ENCODE measurements around the gene SLC25A31. TPM values are rescaled to one million over a fixed set of nuclear protein-coding genes. Genes with fewer than 3 reads are reported as not detected.

SLC25A31 gene
- total and polyA plus RNA-seq, 2 of the 13 experiments (the other 11 are each of a cell fraction or from before 2014, with no cell fraction given): 0.04 TPM; not detected in 1

DNA sequence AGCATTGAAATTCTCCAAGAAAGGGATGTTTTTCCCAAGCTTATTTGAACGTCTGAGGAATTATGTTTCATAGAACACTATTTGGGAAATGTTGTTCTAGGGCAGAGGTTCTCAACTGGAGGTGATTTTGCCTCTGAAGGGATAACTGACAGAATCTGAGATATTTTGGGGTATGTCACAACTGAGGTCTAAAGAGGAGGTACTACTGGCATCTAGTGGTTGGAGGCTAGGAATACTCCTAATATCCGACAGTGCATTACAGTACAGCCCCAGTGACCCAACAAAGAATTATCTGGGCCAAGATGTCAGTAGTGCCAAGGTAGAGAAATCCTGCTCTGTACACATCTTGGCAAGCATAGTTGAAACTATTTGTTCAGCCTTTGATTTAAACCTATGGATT, 58.3 kb downstream of the SLC25A31 start (continued):
- TF ChIP-seq CC2D1A (CRISPR knock-in tag; IDR thresholded peaks at IDR 0.05): no peak
- TF ChIP-seq SPEN (CRISPR knock-in tag; IDR thresholded peaks at IDR 0.05; ENCODE audit: low read depth): no peak
- no peak for TF ChIP-seq ZBED4 (CRISPR knock-in tag; IDR thresholded peaks at IDR 0.05; ENCODE audit: borderline replicate concordance)
- TF ChIP-seq ZNF33B (CRISPR knock-in tag; IDR thresholded peaks at IDR 0.05): no peak
- TF ChIP-seq HMGA1 (CRISPR knock-in tag; conservative IDR thresholded peaks at IDR 0.05): no peak
- TF ChIP-seq, protein P1, sequence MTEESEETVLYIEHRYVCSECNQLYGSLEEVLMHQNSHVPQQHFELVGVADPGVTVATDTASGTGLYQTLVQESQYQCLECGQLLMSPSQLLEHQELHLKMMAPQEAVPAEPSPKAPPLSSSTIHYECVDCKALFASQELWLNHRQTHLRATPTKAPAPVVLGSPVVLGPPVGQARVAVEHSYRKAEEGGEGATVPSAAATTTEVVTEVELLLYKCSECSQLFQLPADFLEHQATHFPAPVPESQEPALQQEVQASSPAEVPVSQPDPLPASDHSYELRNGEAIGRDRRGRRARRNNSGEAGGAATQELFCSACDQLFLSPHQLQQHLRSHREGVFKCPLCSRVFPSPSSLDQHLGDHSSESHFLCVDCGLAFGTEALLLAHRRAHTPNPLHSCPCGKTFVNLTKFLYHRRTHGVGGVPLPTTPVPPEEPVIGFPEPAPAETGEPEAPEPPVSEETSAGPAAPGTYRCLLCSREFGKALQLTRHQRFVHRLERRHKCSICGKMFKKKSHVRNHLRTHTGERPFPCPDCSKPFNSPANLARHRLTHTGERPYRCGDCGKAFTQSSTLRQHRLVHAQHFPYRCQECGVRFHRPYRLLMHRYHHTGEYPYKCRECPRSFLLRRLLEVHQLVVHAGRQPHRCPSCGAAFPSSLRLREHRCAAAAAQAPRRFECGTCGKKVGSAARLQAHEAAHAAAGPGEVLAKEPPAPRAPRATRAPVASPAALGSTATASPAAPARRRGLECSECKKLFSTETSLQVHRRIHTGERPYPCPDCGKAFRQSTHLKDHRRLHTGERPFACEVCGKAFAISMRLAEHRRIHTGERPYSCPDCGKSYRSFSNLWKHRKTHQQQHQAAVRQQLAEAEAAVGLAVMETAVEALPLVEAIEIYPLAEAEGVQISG (CRISPR knock-in tag; IDR thresholded peaks at IDR 0.05): peak; percentile 94
- peak; percentile 37; the same call in 1 of the 2 replicates for TF ChIP-seq SMC3 (IDR thresholded peaks at IDR 0.05; ENCODE audit: low read length)
- no peak for TF ChIP-seq SP4 (CRISPR knock-in tag; IDR thresholded peaks at IDR 0.05)
- no peak for TF ChIP-seq NFIC (IDR thresholded peaks at IDR 0.05; ENCODE audit: low read length)
- TF ChIP-seq ZNF3 (CRISPR knock-in tag; IDR thresholded peaks at IDR 0.05): peak; percentile 83
- TF ChIP-seq, protein P2, sequence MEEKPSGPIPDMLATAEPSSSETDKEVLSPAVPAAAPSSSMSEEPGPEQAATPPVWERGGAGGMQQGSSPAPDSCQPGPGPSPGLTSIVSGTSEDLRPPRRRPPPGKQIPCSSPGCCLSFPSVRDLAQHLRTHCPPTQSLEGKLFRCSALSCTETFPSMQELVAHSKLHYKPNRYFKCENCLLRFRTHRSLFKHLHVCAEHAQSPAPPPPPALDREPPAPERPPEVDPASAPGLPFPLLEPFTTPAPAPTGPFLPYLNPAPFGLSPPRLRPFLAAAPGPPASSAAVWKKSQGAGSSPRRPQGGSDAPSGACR (CRISPR knock-in tag; IDR thresholded peaks at IDR 0.05): no peak
- no peak for TF ChIP-seq HOXD1 (CRISPR knock-in tag; IDR thresholded peaks at IDR 0.05)
- TF ChIP-seq, protein P3, sequence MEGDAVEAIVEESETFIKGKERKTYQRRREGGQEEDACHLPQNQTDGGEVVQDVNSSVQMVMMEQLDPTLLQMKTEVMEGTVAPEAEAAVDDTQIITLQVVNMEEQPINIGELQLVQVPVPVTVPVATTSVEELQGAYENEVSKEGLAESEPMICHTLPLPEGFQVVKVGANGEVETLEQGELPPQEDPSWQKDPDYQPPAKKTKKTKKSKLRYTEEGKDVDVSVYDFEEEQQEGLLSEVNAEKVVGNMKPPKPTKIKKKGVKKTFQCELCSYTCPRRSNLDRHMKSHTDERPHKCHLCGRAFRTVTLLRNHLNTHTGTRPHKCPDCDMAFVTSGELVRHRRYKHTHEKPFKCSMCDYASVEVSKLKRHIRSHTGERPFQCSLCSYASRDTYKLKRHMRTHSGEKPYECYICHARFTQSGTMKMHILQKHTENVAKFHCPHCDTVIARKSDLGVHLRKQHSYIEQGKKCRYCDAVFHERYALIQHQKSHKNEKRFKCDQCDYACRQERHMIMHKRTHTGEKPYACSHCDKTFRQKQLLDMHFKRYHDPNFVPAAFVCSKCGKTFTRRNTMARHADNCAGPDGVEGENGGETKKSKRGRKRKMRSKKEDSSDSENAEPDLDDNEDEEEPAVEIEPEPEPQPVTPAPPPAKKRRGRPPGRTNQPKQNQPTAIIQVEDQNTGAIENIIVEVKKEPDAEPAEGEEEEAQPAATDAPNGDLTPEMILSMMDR (CRISPR knock-in tag; IDR thresholded peaks at IDR 0.05): peak; percentile 71
- TF ChIP-seq STAG1 (CRISPR knock-in tag; IDR thresholded peaks at IDR 0.05): peak; percentile 55
- no peak for TF ChIP-seq RAD51 (IDR thresholded peaks at IDR 0.05; ENCODE audit: borderline replicate concordance)
- TF ChIP-seq ZNF251 (CRISPR knock-in tag; IDR thresholded peaks at IDR 0.05): no peak
- no peak for TF ChIP-seq ZFX (CRISPR knock-in tag; IDR thresholded peaks at IDR 0.05; ENCODE audit: low read depth)
- peak; percentile 9 for TF ChIP-seq TEAD3 (CRISPR knock-in tag; optimal IDR thresholded peaks at IDR 0.05; ENCODE audit: borderline replicate concordance)
- no peak for TF ChIP-seq ZNF616 (CRISPR knock-in tag; IDR thresholded peaks at IDR 0.05; ENCODE audit: low read depth)
- TF ChIP-seq CEBPB (IDR thresholded peaks at IDR 0.05; ENCODE audit: borderline replicate concordance, low read depth, low read length): peak; percentile 62; the same call in 1 of the 2 replicates
- no peak for TF ChIP-seq HNRNPLL (IDR thresholded peaks at IDR 0.05; ENCODE audit: low read depth, low read length, poor library complexity, severe bottlenecking)
- no peak for TF ChIP-seq ZSCAN20 (CRISPR knock-in tag; IDR thresholded peaks at IDR 0.05; ENCODE audit: borderline replicate concordance)
- TF ChIP-seq ZNF543 (CRISPR knock-in tag; IDR thresholded peaks at IDR 0.05): no peak
- TF ChIP-seq NCOA5 (CRISPR knock-in tag; IDR thresholded peaks at IDR 0.05): no peak

All from HepG2 (cell line).